Hematopoietic multipotent progenitor cell treated with erythropoietin and hydrocortisone succinate and interleukin-3 and kit ligand, for 15 days (in vitro differentiated cells): Measurements from ENCODE around the gene NUDT2.
"Not testable (repeated sequence)": the region's sequence is repeated elsewhere in the genome, so short reads cannot be mapped to it uniquely, and the experiment has no call there.

Source experiments
- DNase-seq: peaks from one replicate; pipeline ENCODE4 v3.0.0-alpha.2; 2015; ENCODE audit warnings: low spot score

NUDT2 gene

DNA sequence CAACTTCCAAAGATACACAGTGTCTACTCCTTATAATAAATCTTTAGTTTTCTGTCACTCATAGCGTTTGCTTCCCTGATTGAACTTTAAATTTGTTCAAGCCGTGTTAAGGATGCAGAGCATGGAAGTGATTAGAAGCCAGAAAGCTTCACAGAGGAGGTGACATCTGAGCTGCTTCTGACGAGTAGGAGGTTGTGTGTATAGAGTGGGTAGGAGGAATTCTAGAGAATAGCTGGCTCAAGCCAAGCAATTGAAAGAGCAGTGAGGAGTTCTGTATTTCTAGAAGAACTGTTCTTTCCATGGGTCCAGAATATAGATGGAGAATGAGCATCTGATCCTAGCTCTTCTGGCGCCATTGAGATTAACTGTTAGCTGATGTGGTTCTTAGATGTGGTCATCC is 6.0 kb downstream of the NUDT2 start:
- DNase-seq = no peak

DNA sequence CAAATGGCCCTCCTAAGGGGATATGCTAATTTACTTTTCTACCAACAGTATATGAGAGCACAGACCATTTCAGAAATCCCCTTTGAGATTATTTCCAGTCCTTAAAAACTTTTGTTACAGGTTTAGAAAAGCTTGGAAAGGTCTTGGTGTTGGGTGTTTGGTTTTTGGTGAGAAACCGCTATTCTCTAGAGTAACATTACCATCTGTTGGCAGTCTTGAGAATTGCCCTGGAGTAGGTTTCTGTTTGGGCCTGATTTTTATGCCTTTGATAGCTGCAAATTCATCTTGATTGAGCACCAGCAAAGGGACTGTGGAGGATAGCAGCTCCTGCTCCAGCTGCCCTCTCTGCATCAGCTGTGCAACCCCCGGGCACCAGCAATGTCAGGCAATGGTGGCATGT is 8.0 kb downstream of the NUDT2 start:
- peak; percentile 25 for DNase-seq

DNA sequence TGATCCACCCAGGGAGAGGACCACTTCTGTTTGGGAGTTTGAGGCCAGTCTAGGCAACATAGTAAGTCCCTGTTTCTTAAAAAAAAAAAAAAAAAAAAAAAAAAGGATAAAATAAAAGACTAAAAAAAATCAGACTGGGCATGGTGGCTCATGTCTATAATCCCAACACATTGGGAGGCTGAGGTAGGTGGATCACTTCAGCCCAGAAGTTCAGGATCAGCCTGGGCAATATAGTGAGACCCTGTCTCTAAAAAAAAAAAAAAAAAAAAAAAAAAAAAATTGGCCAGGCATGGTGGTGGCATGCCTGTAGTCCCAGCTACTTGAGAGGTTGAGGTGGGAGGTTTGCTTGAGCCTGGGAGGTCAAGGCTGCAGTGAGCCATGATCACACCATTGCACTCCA is 8.7 kb downstream of the NUDT2 start:
- not testable (repeated sequence) for DNase-seq

DNA sequence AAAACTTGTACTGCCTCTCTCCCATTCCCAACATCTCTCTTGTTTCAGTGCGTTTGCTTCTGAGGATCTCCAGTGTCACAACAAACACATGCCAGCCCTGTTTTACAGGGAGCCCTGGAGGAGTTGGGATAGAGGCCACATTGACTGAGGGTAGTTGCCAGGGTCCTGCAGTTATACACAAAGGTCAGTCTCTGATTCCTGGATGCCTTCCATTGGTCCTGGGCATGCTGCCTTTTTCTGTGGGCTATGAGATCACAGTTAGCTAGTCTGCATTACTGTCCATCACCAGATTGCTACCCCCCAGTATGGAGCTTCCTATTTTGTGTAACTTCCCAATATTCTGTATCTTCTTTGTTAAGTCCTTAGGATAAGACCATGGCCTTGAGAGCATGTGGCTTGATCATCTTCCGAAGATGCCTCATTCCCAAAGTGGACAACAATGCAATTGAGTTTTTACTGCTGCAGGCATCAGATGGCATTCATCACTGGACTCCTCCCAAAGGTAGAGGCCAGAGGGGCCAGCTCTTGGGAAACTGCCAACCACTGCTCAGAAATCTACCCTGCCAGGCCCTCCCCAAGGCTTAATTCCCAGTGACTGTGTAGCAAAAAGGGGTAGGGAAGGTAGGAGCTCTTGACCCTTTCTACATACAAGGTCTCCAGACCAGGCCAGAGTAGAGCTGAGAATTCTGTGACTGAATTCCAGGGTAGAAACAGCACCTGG is 9.5 kb downstream of the NUDT2 start:
- no peak for DNase-seq

DNA sequence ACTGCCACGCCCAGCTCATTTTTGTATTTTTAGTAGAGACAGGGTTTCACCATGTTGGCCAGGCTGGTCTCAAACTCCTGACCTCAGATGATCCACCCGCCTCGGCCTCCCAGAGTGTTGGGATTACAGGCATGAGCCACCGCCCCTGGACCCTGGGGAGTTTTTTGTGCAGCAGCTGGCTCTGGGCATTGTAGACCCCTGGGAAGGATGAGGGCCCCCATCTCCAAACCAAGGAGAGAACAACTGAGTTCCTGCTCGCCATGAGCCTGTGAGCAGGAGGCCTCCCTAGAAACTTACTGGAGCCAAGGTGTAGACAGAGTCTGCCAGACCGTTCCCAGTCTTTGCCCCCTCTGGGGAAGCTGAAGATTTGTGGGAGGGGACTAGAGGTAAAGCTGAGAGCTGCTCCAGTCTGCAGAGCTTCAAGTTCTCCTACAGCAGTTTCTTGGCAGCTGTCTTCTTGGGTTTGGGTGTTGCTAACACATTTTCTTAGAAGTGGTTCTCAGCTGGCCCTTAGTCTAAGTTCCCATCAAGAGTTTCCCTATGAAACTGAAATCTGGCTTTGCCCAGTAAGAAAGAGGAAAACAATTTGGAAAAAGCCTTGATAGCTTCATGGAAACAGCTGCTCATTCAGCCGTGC is 12.4 kb downstream of the NUDT2 start:
- DNase-seq = no peak

DNA sequence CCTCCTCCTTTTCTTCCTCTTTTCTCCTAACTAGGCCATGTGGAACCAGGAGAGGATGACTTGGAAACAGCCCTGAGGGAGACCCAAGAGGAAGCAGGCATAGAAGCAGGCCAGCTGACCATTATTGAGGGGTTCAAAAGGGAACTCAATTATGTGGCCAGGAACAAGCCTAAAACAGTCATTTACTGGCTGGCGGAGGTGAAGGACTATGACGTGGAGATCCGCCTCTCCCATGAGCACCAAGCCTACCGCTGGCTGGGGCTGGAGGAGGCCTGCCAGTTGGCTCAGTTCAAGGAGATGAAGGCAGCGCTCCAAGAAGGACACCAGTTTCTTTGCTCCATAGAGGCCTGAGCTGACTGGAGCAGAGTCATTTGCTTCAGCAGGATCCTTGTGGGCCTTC is 13.7 kb downstream of the NUDT2 start:
- DNase-seq = no peak

DNA sequence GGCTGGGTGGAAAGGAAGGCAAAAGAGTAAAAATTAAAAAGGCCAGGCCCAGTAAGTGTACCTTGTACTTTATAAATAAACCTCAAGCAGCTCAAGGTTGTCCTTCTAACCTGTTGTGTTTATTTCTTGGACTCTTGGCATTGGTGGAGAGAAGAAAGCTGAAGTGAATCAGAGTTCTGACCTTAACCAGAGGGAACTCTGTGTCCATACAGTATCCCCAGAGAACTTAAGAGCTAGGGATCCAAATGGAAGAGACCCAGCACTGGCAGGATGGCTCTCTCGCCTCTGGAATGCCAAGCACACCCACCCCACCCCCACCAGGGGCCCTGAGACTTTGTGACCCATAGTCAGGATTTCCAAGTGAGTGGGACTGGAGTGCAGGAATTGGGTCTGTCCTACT is 14.2 kb downstream of the NUDT2 start:
- no peak for DNase-seq

DNA sequence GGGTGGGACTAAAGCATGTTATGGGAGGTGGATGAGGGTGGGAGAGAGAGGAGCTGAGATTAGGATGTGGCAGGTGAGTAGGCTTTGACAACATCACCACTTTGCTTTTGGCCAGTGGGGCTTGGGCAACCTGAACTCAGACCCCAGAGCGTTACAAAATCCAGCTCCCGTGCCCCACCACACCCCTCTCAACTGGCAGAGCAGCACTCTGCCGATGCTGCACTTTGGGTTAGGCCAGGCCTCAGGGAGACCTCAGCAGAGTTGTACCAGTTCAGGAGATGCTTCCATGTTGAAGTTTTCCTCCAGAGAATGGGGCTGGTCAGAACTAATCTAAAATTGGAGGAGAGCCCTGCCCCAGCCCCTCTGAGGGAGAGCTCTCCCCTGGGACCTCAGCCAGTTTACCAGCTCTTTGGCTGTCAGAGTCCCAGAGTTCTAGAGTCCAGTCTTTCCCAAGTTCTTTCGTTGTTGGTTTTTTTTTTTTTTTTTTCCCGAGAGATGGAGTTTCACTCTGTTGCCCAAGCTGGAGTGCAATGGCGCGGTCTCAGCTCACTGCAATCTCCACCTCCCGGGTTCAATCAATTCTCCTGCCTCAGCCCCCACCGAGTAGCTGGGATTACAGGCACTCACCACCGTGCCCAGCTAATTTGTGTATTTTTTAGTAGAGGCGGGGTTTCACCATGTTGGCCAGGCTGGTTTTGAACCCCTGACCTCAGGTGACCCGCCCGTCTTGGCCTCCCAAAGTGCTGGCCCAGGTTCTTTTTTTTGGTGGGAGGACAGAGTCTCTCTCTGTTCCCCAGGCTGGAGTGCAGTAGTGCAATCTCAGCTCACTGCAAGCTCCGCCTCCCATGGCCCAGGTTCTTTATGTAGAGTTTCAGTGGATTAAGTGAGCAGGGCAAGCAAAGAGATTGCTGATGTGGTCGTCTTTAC is 17.8 kb downstream of the NUDT2 start:
- no peak for DNase-seq

DNA sequence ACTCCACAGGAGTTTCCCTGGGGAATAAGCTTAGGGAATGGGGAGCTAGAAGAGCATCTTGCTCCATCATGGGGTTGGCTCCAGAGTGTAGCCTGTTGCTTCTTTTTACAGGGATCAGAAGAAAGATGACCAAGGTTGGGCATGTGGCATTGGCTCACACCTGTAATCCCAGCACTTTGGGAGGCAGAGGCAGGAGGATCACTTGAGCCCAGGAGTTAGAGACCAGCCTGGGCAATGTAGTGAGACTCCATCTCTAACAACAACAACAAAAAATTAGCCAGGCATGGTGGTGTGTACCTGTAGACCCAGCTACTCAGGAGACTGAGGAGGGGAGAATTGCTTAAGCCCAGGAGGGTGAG is 18.4 kb downstream of the NUDT2 start:
- DNase-seq = no peak

DNA sequence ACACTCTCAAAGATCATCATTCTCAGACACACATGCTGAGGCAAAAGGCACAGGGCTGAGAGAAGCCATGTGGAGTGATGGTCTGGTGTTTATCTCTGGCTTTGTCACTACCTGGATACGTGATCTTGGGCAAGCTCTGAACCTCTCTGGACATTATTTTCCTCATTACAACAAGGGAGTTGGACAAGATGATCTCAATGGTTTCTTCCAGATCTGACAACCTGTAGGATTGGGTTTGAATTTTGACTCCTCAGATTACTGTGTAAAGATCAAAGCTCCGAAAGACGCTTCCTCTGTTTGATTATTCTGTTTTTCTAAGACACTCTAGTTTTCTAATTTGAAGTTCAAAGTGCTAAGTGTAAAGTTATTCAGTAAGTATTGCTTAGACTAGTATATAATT is 20.0 kb downstream of the NUDT2 start:
- DNase-seq = no peak

DNA sequence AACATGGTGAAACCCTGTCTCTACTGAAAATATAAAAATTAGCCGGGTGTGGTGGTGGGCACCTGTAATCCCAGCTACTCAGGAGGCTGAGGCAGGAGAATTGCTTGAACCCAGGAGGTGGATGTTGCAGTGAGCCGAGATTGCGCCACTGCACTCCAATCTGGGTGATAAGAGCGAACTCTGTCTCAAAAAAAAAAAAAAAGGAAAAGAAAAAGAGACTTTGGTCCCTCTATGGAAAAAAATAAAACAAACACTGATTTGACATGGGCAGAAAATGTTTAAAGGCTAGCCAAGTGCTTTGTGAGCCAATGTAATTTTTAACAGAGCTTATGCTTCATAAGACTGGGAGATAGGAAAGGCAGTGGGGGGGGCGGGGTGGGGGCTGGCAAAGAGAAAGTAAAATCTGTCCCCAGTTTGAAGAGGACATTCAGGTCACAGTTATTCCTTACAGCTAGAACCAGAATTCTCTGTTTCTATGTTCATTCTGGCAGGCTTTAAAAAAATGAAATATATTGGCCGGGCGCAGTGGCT is 22.8 kb downstream of the NUDT2 start:
- not testable (repeated sequence) for DNase-seq

DNA sequence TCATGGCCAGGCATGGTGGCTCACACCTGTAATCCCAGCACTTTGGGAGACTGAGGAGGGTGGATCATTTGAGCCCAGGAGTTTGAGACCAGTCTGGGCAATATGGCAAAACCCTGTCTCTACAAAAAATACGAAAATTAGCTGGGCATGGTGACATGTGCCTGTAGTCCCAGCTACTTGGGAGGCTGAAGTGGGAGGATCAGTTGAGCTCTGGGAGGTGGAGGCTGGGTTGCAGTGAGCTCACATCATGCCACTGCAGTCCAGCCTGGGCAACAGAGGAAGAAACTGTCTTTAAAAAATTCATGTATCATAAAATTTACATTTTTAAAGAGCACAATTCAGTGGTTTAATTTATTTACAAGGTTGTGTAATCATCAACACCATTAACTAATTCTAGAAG is 23.6 kb downstream of the NUDT2 start:
- not testable (repeated sequence) for DNase-seq

DNA sequence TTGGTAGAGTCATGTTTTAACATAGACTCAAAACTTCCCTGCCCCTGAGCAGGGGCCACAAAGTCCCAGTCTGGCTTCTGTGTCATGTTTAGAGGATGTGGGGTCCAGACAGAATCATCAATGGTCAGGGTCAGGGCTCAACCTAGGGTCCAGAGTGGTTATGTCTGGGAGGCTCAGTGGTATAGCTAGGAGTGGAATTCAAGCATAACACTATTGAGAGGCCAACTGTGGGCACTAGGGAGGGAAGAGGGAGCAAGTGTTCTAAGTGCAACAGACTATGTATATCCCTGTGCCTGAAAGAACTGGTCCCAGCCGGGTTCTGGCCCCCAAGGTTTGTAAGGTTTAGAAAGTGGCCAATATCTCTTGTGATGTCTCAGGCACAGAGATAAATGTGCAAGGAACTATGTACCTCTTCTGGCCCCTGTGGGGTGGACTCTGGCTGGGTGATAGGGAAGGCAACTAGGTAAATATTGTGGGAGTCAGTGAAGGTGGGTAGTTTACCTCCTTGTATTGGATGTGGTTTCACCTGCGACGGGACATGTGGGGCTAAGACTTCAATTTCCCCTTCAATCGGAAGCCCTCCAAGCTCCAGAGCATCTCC is 33.3 kb downstream of the NUDT2 start:
- no peak for DNase-seq

DNA sequence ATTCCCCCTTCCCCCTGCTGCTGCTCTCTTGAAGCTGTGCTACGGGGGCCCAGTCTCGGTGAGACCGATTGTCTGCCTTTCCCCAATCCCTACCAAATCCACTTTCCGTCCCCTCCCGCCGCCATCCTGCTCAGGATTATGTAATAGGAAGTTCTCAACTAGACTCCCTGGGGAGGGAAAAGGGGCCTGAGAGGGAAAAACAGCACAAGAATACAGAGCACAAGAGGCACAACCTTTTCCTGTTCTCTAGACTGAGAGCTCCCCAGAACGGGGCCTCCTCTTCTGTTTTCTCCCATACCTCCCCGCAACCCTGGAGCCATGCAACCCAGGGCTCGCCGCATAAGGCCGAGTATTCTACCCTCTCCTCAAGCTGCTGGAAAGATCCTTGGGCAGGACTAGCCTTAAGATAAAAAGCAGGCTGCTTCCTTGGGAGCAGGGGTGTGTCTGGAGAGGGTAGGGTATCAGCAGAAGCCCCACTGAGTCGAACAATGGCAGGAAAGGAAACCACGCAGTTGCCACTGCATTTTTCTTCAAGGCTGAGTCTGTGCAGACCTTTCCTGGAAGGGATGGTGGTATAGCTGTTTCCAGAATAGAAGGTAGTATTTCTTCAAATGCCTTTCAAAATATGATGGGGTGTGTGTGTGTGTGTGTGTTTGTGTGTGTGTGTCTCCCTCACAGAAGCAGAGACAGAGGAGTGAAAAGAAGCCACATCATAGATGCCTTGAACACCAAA is 34.4 kb downstream of the NUDT2 start:
- no peak for DNase-seq

DNA sequence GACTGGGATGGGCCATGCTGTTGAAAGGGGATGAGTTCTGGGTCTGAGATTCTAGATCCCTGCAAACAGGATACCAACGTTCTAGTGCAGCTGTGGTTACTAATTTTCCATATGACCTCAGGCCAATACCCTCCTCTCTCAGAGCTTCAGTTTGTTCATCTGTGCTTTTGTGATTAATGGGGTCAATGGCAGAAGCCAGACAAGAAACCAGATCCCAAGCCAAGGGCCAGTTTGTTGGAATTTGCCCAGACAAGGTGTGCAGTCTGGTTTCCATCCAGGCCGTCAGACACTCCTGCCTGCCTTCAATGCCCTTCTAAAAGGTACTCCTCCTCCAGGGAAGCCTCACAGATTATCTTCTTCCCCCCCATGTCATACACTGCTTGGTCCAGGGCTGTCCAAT is 35.9 kb downstream of the NUDT2 start:
- DNase-seq = no peak

DNA sequence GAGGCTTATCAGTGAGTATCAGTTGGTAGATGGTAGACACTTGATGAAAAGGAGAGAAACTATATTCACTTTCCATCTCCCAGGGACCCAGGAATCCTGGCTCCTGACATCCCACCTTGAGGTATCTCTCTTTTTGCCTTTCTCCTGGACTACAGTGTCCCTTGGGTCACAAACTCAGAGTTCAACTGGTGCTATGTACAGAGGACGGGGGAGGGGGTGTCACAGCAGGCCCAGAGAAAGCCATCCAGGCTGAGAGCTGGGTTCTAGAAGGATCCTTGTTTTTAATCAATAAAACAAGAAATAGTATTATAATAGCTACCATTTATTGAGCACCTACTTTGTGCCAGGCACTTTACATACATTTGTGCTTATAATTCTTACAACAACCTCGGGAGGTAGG is 37.0 kb downstream of the NUDT2 start:
- no peak for DNase-seq

DNA sequence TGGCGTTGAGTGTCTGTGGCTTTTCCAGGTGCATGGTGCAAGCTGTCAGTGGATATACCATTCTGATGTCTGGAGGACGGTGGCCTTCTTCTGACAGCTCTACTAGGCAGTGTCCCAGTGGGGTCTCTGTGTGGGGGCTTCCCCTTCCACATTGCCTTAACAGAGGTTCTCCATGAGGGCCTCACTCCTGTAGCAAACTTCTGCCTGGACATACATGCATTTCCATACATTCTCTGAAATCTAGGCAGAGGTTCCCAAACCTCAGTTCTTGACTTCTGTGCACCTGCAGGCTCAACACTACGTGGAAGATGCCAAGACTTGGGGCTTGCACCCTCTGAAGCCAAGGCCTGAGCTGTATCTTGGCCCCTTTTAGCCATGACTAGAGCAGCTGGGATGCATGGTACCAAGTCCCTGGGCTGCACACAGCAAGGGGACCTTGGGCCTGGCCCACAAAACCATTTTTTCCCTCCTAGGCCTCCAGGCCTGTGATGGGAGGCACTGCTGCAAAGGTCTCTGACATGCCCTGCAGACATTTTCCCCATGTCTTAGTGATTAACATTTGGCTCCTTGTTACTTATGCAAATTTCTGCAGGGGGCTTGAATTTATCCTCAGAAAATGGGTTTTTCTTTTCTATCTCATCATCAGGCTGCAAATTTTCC is 38.5 kb downstream of the NUDT2 start:
- DNase-seq = not testable (repeated sequence)

DNA sequence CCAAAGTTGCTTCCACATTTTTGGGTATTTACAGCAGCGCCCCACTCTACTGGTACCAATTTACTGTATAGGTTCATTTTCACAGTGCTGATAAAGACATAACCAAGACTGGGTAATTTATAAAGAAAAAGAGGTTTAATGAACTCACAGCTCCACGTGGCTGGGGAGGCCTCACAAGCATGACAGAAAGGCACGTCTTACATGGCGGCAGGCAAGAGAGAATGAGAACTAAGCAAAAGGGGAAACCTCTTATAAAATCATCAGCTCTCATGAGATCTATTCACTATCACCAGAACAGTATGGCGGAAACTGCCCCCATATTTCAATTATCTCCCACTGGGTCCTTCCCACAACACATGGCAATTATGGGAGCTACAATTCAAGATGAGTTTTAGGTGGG is 39.4 kb downstream of the NUDT2 start:
- not testable (repeated sequence) for DNase-seq

DNA sequence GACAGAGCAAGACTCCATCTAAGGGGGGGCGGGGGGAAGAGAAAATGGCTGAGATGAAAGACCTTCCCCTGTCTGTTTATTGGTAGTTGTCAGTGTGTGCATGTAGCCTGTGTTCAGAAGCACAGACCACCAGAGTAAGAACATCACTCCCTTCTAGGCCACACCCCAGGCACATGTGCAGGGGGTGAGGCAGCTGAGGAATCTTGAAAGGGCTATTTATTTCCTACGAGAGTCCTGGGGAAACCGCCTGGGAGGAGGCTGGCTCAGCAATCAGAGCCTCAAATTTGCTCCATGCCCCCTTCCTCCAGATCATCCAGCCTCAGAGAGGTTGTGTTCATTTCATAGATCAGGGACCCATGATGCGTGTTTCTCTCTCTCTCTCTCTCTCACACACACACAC is 40.3 kb downstream of the NUDT2 start:
- no peak for DNase-seq

DNA sequence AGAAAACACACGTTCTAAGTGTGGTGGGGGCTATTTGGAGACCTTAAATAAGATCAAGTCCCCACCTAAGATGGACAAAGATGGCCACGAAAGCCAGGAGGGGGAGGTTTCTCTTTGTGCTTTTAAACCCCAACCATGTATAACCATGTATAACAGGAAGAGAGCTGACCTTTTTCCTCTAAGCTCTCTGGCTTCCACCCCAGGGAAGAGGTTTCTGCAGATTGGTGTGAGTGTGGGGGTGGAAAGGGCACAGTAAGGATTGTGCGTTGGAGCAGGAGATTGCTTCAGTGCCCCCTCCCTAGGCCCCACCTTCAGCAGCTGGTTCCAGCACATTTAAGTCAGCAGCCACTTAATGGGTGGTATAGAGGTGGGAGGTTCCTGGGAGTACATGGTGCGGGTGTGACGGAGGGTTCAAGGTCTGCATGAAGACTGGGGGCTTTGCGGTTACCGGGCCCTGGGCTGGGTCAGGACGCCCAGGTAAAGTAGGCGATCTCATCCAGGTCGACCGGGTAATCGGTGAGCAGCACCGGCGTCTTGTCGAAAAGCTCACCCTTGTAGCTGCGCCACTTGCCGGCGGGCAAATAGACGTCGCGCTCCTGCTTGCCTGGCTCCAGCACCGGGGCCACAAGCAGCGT is 41.1 kb downstream of the NUDT2 start:
- DNase-seq = no peak
